Measurements from ENCODE around the gene IL9R.

- TF ChIP-seq POLR2A (IDR thresholded peaks at IDR 0.05; ENCODE audit: low read length) (peak; percentile 65), GATA1 (IDR thresholded peaks at IDR 0.05; ENCODE audit: low read depth, low read length) (no peak)
These were observed 2.9 kb downstream of the IL9R start for GRCh38 chrX:156000361-156000926.
